GM18517 (cell line): Measurements from ENCODE around the gene TRIP13.
A peak's percentile ranks its signal among the peaks of the same experiment; 100 is the strongest.

Source experiments
- ATAC-seq: cut with Tn5 transposase; IDR thresholded peaks from one replicate; pipeline ENCODE4 v1.9.1; 2021; ENCODE audit warnings: mild to moderate bottlenecking, moderate library complexity; ENCODE audit not compliant: unreplicated experiment

TRIP13 gene

DNA sequence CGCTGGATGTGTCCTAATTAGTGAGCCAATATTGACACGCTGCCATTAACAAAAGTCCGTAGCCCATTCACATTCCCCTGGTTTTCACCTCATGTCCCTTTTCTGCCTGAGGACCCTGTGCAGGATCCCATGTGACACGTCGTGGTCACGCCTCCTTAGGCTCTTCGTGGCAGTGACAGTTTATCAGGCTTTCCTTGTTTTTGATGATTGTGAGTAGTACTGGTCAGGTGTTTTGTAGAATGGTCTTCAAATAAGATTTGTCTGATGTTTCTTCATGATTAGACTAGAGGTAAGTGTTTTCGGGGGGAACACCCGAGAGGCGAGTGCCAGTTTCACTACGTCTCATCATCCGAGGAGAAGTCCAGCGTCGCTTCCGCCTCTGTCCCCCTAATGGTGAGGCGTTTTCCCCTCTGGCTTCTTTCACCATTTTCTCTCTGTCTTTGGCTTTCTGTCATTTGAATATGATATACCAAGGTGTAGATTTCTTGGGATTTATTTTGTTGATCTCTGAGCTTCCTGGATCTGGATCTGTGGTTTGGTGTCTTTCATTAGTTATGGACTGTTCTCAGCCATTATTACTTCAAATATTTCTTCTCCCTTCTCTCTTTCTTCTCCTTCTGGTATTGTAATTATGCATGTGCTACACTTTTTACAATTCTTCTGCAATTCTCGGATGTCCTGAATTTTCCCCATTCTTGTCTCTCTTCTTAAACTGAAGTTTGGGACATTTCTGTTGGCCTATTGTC lies 57.3 kb downstream of the TRIP13 start:
- ATAC-seq: no peak

DNA sequence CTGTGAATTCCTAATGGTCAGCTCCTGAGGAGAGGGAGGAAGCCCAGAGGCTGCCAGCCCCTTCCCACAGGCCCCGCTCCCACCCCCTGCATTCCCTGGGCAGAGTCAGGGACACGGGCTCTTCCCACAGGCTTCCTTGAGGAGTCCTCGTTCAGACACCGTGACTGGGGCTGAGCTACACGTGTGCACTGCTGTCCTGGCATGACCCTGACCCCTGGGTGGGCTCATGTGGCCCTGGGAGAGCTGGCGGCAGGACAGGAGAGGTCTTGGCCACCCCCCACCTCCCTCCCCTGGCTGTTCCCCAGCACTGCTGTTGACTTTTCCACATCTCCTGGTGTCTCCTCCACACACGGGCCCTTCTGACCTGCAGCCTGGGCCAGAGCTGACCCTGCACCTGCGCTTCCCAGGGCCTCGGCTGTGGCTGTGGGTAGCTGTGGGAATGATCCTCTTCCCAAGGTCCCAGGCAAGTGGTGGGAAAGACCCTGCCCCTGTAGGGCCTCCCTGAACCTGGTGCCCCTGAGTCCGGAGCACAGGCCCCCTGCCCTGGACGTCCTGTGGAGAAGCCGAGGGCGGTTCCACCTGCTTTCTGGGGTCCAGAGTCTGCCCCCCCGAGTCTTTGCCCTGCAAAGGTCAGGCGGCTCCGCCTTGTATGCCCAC lies 59.4 kb downstream of the TRIP13 start:
- ATAC-seq: no peak

DNA sequence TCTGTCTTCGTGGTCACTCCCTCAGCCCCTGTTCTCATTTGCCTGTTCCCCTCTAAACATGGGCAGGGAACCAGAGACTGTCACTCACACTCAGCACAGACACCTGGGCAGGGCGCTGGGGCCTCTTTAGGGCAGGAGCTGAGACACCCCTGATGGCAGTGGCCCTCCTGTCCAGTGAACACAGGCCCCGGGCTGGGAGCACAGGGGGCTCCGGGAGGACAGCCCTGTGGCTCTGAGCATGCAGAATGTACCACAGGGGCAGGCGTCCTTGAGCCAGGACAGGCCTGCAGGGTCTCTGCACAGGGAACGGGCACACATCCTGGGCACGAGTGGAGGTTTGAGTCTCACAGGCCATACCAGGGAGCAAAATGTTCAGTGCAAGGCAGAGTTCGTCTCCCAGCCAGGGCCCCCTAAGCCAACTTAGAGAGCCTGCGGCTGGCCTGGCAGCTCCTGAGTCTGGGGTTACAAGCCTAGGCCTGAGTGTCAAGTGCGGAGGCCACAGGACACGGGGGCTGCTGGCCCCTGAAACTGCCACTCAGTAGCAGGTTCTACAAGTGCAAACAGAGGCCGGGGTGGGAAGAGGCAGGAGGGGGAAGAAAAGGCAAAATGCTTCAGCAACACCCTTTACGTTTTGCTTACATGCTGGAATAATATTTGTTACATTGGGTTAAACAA lies 60.0 kb downstream of the TRIP13 start:
- ATAC-seq: no peak

DNA sequence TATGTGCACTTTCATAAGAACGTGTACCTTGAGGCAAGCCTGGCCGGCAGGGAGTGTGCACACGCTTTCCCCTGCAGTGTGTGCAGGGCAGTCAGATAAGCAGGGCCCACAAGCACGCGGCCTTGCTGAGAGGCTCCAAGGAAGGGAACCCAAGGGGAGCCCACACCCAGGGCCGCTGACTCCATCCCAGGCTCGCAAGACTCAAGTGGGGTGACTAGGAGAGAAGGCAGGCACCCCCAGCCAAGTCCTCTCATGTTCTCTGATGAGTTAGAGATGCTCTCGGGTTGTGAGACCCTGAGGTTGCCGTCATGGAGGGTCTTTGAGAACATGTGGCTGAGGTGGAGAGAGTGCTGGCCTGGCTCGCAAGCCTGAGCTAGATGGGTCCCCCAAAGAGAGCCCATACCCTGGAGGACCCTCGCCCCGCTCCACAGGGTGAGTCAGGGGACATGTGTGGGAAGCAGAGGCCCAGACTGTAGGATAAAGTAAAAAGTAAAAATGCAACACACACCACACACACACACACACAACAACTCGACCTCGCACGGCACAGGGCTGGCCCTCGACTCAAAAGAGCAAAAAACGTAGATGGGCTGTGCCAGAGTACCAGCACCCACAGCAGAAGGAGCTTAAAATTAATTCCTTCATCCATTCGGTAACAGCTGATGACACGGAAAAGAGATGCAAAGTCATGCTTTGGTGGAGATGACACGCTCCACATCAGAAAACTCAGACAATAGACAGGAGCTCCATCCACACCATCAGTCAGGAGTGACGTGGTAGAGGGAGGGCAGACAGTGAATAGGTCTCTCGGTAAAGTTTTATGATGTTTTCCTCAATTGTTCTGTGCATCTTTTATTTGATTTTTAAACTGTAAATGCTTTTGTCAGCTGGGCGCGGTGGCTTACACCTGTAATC lies 61.1 kb downstream of the TRIP13 start:
- ATAC-seq: no peak

DNA sequence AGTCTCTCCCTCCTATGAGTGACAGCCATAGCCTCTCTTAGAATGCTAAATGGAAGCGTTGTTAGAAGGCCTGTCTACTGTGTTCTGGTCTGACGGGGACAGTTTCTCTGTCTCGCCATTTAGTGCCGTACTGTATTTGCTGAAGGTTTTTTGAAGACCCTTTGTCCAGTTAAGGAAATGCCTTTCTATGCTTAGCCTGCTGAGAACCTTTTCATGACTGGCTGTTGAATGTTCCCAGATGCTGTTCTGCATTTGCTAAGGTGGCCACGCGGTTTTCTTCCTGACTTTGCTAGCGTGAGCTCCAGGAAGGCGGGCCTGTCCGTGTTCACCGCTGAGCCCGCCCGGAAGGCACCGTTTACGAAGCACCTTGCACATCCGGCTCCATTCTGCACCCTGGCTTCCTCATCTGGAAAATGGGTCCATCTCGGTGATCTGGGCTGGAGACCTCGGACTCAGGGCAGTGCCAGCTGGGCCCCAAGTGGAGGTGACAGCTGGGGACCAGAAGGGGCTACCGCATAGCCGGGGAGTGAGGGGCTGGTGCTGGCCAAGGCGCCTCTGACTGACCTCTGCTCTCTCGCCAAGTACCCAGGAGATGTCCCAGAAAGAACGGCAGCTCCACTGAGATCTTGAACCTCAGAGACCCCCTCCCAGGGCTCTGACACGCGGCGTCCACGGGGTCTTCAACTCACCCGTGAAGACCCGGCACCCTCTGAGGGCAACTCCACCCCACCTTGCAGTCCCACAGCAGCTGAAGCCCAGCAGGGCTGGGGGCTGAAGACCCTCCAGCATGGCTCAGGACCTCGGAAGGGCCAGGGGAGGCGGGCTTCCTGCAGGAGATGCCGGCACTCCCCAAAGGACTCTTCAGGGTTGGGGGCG lies 63.4 kb downstream of the TRIP13 start:
- ATAC-seq: no peak

DNA sequence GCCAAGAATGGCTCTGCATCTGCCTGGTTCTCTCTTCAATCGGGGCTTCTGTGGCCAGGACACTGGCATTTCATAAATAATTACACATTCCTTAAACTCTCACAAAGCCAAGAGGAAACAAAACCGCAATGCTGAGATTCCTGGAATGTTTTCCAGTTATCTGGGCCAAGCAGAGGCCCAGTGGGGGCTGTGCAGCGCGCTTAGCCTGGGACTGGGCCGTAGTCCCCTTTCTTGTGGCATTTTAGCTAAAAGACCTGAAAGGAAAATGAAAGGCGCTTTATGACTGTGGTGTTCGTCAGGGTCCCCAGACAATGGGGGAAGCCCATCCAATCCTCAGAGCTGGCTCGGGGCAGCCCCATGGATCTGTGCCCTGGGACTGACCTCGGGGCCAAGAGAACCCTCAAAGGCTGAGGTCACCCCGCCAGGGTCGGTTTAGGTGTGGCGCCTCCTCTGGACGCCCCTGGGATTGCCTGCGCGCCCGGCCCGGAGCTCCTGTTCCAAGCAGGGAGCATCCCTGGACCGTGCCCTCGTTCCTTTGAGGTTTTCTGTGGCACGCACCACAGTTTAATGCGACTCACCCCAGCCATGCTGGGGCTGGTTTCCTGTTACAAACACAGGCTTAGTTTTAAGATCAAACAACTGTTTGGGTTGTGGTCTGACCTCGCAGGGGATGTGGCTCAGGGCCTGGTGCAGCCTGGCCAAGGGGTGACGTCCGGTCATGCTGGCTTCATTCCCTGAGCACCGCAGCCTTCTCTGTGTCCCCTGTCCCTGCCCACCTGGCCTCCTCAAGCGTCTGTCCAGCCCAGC lies 64.5 kb downstream of the TRIP13 start:
- peak; percentile 63 for ATAC-seq

DNA sequence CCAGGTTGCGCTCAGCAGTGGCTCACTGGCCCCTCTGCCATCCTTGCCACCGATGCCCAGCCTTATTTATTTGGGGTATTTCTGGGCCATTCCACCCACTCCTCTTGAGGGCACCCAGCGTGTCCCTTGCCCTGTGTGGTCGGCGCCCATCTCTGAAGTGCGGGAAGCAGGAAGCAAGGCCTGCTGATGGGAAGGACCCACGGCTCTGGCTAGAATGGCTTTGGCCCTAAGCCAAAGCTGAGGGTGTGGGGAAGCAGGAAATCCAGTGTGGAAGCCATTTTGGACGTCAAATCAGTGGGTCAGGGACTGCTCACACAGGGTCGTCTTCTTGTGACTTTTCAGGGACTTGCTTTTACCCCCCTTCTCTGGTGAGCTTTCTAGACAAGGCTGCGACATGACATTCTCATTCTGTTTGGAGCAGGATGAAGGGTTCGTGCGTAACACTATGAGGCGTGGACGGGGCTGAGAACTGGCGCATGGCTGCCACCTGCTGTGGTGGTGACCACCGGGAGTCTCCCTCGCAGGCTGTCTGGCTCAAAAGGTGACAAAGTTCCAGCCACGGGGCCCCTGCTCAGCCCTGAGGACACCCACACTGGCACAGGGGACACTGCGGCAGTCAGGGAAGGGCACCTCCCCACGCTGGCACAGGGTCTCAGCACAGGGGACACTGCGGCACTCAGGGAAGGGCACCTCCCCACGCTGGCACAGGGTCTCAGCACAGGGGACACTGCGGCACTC lies 65.2 kb downstream of the TRIP13 start:
- no peak for ATAC-seq

DNA sequence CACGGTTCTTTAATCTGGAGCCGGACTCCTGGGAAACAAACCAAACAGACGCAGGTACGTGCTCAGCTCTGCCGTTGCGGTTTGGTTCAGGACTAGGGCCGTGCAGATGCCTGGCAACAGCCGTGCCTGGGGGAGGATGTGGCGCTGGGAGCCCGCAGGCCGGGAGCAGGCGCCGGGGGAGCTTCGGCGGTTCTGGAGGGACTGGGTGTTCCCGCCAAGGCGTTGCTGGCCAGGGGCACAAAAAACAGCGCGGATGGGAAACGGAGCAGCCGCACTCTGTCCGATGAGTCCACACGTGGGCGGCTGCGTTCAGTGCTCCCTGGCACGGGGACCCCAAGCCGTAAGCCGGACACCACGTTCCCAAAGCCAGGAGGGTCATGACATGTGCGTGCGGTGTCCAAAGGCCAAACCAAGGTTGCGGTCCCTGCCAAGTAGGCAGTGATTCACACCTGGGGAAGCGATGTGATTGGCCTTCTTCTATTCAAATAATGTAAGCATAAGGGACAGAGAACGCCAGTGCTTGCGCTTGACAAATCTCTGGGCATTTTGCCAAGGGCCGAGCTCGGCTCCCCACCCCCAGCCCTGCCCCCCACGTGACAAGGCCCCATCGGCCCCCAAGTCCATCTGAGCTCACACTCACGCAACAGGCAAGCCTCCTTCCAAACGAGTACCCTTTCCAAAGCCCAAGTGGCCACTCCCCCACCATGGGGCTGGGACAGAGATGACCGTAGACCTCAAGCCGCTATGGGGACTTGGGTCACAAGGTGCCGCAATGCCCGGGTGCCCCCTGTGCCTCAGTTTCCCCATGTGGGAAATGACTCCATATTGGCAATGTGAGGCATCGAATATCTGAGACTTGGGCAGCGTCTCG lies 66.3 kb downstream of the TRIP13 start:
- ATAC-seq: no peak

DNA sequence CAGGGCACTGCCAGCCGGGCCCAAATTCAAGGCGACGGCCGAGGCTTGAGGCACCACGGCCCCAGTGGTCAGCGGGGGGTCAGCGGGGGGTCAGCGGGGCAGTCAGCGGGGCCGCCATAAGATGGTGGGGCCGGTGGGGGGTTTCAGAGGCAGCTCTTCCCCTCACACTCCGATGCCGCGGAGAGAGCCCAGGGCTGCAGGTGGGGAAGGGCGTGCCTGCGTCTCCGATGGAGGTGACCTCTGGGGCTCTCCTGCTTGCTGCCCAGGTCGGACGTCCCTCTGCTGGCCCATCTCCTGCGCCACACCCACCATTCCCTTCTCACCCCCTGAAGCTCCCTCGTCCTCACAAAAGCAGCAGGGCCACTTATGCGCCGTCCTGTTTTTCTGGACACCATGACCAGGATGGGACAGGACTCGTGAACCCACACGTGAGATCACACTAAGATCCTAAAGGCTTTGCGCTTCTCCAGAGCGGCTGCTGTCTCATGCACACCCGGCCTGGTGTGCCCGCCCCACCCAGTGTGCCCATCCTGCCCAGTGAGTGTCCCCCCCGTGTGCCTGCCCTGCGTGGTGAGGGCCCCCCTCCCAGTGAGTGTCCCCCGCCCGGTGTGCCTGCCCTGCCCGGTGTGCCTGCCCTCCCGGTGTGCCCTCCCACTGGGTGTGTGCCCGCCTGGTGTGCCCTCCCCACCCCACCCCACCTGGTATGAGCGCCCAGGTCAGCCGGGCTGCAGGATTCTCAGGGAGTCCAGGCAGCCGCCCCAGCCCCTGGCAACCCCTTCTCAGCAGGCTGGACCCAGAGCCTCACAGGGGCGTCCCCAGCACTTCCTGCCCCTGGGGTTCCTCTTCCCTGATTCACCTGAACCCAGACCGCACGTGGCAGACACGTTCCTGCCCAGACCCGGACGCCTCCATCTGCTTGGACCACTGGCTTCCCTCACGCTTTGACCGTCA lies 67.2 kb downstream of the TRIP13 start:
- ATAC-seq: no peak

DNA sequence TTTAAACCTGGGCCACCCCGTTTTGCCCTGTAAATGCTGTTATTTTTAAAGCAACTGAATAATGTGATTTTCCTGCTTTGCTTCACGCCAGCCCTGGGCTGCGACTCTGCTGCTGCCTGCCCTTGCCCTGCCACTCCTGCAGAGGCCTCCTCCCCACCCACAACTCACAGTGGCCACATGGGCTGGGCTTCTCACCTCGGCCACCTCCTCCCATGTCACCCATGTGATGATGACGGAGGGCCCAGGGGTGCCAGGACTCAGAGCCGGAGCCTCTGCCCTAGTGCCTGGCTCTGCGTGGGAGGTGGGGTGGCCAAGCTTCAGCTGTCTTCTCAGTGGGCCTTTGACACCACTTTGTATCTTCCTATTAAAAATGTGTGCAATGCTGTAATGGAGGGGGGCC lies 67.9 kb downstream of the TRIP13 start:
- no peak for ATAC-seq

DNA sequence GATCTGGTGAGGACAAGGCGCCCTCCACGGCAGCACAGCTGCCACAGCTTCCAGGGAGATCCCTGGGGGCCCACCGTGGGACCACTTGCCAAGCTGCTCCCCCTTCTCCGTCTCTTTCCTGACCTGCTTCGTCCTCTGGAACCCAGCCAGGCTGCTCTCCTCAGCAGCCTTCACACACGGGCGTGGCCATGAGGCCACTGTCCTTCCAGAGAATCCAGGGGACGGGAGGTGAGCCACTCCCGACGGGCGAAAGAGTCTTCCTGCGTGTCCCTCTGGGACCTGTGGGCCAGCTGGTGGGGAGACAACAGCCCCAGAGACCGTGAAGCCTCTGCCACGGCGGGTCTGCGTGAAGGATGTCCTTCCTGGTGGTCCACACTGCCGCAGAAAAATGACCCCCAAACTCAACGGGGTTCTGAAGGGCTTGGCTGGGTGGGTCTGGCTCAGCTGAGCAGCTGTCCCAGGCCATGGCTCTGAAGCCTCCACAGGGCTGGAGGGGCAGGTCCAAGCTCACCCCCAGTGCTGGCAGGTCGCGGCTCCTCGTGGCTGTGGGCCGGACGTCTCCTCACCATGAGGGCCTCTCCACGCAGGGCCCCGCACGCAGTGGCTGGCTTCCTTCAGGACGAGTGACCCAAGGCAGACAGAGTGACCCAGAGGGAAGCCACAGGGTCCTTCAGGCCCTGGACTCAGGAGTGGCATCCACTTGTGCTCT lies 68.5 kb downstream of the TRIP13 start:
- ATAC-seq: no peak

DNA sequence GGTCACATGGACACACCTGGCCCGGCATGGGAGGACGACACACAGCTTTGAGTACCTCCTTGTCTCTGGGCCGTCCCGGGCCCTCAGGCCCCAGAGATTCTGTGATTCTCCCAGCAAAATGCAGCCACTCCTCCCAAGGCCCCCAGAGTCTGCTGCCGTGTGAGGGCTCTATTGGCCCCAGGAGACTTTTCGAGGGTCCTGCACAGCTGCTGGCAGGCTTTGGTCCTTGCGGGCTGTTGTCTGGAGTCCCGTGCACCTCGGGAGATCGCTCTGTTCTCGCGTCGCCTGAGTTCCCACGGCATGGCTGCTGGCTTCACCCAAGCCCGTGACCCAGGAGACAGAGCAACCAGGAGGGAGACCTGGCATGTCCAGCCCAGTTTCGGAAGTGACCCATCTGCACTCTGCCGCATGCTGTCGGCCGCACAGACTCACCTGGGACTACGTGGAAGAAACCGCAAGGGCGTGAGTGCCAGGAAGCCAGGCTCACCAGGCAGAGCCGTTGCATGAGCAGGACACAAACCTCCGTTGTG lies 69.1 kb downstream of the TRIP13 start:
- no peak for ATAC-seq

DNA sequence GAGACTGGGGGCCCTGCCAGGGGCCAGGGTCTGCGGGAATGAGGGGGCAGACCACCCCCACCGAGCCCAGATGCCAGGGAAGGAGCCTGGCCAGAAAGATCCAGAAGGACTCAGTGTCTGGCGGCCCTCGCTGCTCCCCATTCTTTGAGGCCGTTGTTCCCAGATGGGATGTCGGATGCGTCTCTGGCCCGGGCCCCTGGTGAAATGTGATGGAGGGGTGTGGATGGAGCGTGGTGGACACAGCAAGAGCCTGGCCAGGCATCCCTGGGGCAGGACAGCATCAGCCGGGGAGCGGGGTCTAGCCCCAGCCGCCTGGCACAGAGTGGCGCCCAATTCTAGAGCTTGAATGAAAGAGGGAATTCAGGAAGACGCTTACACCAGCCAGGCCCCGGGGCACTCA lies 69.7 kb downstream of the TRIP13 start:
- ATAC-seq: no peak

DNA sequence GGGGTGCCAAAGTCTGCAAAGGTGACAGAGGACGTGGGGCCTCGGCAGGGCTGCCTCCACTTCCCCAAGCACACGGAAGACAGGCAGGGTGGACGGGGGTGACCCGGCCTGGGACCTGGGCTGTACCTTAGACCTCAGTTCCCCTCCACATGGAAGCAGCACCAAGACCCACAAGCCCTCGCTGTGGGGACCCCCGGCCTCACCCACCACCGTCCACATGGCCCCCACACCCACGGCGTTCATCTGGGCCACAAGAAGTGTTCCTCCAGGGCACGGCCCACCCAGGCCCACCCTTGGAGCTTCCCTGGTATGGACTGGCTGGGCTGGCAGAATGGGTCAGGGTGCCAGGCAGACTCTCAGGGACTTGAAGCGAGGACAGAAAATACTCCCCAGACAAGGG lies 70.1 kb downstream of the TRIP13 start:
- no peak for ATAC-seq

DNA sequence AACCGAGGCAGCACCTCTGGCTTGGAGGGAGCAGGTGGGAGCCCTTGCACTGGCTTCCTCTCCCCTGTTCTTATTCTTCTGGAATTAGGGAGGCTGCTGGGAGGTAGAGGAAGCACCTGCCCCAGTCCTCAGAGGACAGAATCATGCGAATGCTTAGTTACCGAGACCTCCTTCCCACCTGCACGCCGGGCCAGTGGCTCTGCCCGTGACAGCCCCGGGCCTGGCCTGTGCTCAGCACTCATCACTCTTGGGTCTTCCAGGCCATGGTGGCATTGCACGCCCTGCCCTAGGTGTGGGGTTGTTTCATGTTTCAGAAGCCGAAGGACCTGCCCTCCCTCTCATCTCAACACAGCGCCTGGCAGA lies 70.6 kb downstream of the TRIP13 start:
- no peak for ATAC-seq
